GM15510 (cell line): ENCODE measurements around the gene UFC1.
A peak's percentile ranks its signal among the peaks of the same experiment; 100 is the strongest.

ENCODE experiments used
- POLR2A ChIP-seq: IDR thresholded peaks from 3 replicates; pipeline ENCODE4 v1.6.1; 2011; ENCODE audit warnings: borderline replicate concordance; ENCODE audit not compliant: insufficient read length; ENCODE audit errors: extremely low read depth

UFC1 gene

GRCh38 chr1:161153682-161154337 lies at the start of gene UFC1:
TSS of gene UFC1 (plus strand) at chr1:161153978. CDS start at chr1:161153998, 20 bp downstream.
- peak; percentile 86 for TF ChIP-seq POLR2A

GRCh38 chr1:161106431-161106830 lies 47.3 kb upstream of the UFC1 start:
- no peak for TF ChIP-seq POLR2A

GRCh38 chr1:161111117-161111516 lies 42.7 kb upstream of the UFC1 start:
- no peak for TF ChIP-seq POLR2A

GRCh38 chr1:161111527-161111926 lies 42.3 kb upstream of the UFC1 start:
- TF ChIP-seq POLR2A: no peak

- no peak for TF ChIP-seq POLR2A
Measured at GRCh38 chr1:161113915-161114314, 39.9 kb upstream of the UFC1 start.

- no peak for TF ChIP-seq POLR2A
Measured at GRCh38 chr1:161114556-161114955, 39.2 kb upstream of the UFC1 start.

GRCh38 chr1:161115132-161115711 lies 38.6 kb upstream of the UFC1 start:
- TF ChIP-seq POLR2A: no peak

- TF ChIP-seq POLR2A: peak; percentile 94
Measured at GRCh38 chr1:161117759-161118581, 35.8 kb upstream of the UFC1 start, which contains the start of the genes NIT1 and PFDN2. TSS of gene NIT1 (plus strand) at chr1:161118105. CDS start at chr1:161118177, 72 bp downstream. TSS of gene PFDN2 (minus strand) at chr1:161118037. CDS start at chr1:161118026, 11 bp downstream.

- TF ChIP-seq POLR2A: no peak
Measured at GRCh38 chr1:161119092-161119903, 34.5 kb upstream of the UFC1 start.

- TF ChIP-seq POLR2A: no peak
Measured at GRCh38 chr1:161121042-161121650, 32.6 kb upstream of the UFC1 start.

GRCh38 chr1:161121834-161122233 lies 31.9 kb upstream of the UFC1 start:
- TF ChIP-seq POLR2A: no peak

- no peak for TF ChIP-seq POLR2A
Measured at GRCh38 chr1:161122967-161123366, 30.8 kb upstream of the UFC1 start.

GRCh38 chr1:161127649-161128048 lies 26.1 kb upstream of the UFC1 start:
- TF ChIP-seq POLR2A: no peak
